ENCODE measurements around the gene PFKL.

The PFKL gene

DNA sequence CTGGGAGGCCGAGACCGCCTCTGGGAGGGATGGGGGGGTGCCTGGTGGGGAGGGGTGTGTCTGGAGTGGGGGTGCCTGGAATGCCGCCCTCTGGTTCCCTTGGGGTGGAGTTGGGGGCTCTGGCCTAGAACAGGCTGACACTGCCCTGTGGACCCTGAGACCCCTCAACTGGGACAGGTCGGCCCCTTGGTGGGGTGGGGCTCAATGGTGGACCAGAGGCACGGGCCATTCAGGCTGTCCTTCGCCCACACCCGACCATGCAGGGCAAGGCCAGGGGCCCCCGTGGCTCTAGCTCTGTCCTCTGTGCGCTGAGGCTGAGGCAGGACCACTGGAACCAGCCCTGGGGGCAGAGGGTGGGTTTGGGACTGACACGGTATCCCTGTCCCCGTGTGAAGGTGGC lies 14.7 kb downstream of the PFKL start:
- TF ChIP-seq REST (IDR thresholded peaks at IDR 0.05; ENCODE audit: insufficient read depth in 1 of 2, low read depth in 2 of 2, low read length in 2 of 2): no peak
- no peak for TF ChIP-seq POLR2AphosphoS5 (IDR thresholded peaks at IDR 0.05; ENCODE audit: low read depth, low read length)
- TF ChIP-seq TAF1 (IDR thresholded peaks at IDR 0.05; ENCODE audit: borderline replicate concordance, insufficient read depth, low read length): no peak
- TF ChIP-seq FOXP2 (optimal IDR thresholded peaks at IDR 0.05; ENCODE audit: borderline replicate concordance, extremely low read depth, extremely low read length, insufficient read depth): no peak
- no peak for TF ChIP-seq SIN3A (IDR thresholded peaks at IDR 0.05; ENCODE audit: borderline replicate concordance, insufficient read depth, low read length)

DNA sequence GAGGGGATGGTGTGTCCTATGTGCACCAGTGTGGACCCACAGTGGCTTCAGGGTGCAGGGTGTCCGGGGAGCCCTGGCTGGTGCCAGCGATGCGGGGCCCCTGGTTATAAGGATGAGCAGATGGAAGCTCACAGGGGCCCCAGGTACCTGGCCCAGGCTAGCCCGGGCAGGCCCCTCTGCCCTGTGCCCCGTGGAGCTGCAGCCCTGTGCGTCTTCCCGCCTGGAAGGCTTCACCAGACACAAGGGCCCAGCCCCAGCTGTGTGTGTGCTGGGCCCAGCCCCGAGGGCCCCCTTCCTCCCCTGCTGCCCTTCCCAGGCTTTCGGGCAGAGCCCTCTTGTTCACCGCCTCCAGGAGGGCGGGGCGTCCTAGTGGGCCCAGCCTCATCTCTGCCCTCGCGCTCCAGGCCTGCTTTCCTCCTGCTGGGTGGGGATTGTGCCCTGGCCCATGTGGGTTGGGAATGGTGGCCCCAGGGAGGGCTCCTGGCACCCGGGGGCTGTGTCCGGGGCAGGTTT lies 15.9 kb downstream of the PFKL start:
- TF ChIP-seq REST (IDR thresholded peaks at IDR 0.05; ENCODE audit: insufficient read depth in 1 of 2, low read depth in 2 of 2, low read length in 2 of 2) (no peak), TAF1 (IDR thresholded peaks at IDR 0.05; ENCODE audit: borderline replicate concordance, insufficient read depth, low read length) (no peak), FOXP2 (optimal IDR thresholded peaks at IDR 0.05; ENCODE audit: borderline replicate concordance, extremely low read depth, extremely low read length, insufficient read depth) (no peak)

- TF ChIP-seq TAF1 (IDR thresholded peaks at IDR 0.05; ENCODE audit: borderline replicate concordance, insufficient read depth, low read length) (no peak), REST (IDR thresholded peaks at IDR 0.05; ENCODE audit: insufficient read depth in 1 of 2, low read depth in 2 of 2, low read length in 2 of 2) (no peak), POLR2AphosphoS5 (IDR thresholded peaks at IDR 0.05; ENCODE audit: low read depth, low read length) (no peak), FOXP2 (optimal IDR thresholded peaks at IDR 0.05; ENCODE audit: borderline replicate concordance, extremely low read depth, extremely low read length, insufficient read depth) (no peak), SIN3A (IDR thresholded peaks at IDR 0.05; ENCODE audit: borderline replicate concordance, insufficient read depth, low read length) (no peak)
Measured at GRCh38 chr21:44316277-44316900, 16.5 kb downstream of the PFKL start.

- no peak for TF ChIP-seq FOXP2 (optimal IDR thresholded peaks at IDR 0.05; ENCODE audit: borderline replicate concordance, extremely low read depth, extremely low read length, insufficient read depth)
- no peak for TF ChIP-seq TAF1 (IDR thresholded peaks at IDR 0.05; ENCODE audit: borderline replicate concordance, insufficient read depth, low read length)
- TF ChIP-seq POLR2AphosphoS5 (IDR thresholded peaks at IDR 0.05; ENCODE audit: low read depth, low read length): no peak
- TF ChIP-seq REST (IDR thresholded peaks at IDR 0.05; ENCODE audit: insufficient read depth in 1 of 2, low read depth in 2 of 2, low read length in 2 of 2): no peak
- TF ChIP-seq SIN3A (IDR thresholded peaks at IDR 0.05; ENCODE audit: borderline replicate concordance, insufficient read depth, low read length): no peak
Measured at GRCh38 chr21:44317241-44317782, 17.5 kb downstream of the PFKL start.
